Stimulated activated CD8-positive, alpha-beta memory T cell treated with anti-CD3 and anti-CD28 coated beads, Interleukin-12 subunit alpha, Interleukin-12 subunit beta, amount 100 ng/mL, for 24 hours (primary cell): Measurements from ENCODE around the gene ARHGAP32.
"Not testable (repeated sequence)": the region's sequence is repeated elsewhere in the genome, so short reads cannot be mapped to it uniquely, and the experiment has no call there.

Experiments used
- DNase-seq: peaks from one replicate; pipeline ENCODE4 v3.0.0-alpha.2; 2020; ENCODE audit errors: extremely low read depth

The ARHGAP32 gene

GRCh38 chr11:129034001-129034400 lies 158.1 kb downstream of the ARHGAP32 start:
- DNase-seq: no peak

- DNase-seq: no peak
These were observed 168.0 kb downstream of the ARHGAP32 start for GRCh38 chr11:129023968-129024676.

DNA sequence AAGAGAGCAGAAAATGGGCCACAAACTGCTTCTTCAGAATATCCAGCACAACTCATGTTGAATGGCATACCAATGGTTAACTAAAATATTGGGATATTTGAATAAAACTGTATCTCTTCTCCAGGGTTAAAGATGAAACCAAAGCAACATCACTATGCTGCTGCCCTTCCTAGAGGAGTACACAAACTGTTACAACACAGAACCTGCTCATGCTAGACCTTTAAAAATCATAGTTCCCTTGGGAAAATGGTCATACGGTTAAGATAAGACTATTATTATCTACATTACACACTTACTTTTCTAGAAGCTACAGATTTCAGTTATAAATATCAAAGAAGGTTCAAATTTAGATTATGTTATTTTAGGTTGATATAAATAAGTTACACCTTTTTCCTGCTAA lies 170.8 kb downstream of the ARHGAP32 start:
- DNase-seq: no peak

DNA sequence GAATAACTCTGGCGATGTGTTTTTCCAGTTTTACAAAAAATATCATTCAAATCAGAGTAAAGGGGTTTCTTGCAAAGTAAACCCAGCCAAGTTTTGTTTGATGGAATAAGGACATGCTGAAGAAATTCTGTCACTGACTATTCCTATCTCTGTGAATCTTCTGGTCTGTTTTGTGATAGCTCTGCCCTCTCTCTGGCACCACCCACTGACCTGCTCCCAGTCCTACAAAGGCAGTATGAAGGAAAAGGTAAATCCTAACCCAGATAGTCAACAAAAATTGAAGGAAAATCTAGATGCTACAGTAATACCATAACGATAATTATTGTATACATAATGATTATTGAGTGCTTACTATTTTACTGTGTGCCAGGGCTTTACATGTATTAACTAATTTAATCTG lies 173.1 kb downstream of the ARHGAP32 start:
- no peak for DNase-seq

DNA sequence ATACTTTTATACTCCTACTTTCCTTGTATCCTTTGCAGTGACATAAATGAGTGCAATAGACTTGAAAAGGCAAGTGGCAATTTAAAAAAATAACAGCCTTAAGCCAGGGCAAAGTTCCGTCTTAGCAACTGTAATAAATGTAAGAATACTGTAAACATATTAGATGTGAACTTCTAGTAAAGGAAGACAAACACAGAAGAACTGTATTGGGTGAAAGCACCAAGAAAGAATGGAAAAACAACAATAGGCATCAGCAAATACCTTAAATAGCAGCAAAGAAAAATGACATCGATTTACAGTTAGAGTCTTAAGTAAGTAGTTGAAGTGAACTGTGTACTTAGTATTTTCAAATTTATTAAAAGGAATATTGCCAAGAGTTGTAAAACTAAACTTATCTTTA lies 174.0 kb downstream of the ARHGAP32 start:
- DNase-seq: no peak

DNA sequence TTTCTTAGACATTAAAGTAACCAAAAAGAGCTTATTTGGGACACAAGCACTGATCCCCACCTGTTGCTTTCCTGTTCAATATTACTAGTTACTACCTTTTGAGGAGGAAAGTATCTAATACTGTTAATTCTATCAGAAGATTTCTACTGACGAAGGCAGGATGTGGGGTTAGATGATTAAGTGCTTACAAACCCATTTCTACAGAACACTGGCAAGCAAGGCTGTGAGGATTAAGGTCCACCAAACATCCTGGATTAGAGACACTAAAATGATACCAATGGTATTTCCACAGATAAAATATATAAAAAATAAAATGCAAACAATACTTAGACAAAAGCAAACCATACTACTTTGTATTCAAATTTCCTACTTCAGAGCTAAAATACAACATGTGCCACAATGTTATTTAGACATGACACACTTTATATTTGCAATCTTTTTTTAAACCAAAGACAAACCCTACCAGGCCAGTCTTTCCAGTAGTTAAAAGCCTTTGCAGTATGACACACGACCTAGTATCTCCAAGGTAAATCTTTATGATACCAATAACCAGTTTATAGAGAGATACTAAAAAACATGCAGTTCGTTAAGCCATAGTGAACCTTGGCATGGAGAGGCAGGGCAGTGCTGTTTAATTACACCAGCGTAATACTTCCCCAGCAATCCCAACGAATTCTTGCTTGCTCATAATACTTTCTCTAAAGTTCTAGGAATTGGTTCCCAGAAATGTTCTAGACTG lies 178.2 kb downstream of the ARHGAP32 start:
- DNase-seq: no peak

GRCh38 chr11:129012880-129013279 lies 179.2 kb downstream of the ARHGAP32 start:
- DNase-seq: no peak

DNA sequence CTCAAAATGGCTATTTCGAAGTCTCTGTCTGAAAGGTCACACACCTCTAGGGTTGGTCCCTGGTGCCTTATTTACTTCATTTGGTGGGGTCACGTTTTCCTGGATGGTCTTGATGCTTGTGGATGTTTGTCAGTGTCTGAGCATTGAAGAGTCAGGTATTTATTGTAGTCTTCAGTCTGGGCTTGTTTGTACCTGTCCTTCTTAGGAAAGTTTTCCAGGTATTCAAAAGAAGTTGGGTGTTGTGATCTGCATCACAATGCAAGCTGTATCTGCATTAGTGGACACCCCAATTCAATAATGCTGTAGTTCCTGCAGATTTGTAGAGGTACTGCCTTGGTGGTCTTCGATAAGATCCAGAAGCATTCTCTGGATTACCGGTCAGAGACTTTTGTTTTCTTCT lies 186.0 kb downstream of the ARHGAP32 start:
- DNase-seq: no peak

DNA sequence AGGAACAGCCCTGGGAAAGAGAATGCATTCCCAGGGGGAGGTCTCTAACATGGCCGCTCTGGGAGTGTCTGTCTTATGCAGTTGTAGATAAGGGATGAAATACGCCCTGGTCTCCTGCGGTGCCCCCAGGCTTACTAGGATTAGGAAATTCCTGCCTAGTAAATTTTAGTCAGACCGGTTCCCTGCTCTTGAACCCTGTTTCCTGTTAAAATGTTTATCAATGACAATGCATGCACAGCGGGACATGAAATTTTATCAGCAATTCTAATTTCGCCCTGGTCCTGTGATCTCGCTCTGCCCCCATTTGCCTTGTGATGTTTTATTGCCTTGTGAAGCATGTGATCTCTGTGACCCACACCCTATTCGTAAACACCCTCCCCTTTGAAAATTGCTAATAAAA lies 193.0 kb downstream of the ARHGAP32 start:
- DNase-seq: not testable (repeated sequence)

DNA sequence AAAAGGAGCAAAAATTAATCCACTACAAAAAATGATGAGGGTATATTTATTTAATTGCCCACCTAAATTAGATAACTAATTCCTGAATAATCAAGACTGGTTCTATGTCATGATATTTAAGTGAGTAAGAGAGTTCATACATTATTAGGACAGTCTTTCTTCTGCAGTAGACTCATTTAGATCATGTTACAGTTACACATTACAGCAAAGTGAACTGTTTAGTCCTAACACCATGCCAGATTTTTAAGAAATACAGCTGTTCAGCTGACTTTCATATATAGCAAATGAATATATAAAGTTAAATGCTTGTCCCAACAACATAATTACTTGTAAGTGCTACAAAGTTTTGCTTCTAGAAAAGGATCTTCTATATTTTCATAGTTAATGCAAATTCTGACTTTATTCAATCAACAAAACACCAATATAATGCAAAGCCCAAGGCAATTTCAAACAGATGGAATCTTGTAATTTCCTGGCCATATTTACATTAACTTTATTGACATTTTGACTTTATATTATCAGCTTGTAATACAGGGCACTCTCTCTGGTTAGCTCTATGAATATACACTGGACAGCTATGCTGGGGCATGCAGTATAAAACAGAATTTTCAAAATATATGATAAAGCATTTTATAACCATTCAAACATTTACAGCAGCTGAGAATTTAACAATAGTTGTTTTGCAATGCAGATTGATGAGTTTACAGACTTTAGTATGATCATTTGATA lies 203.7 kb downstream of the ARHGAP32 start:
- no peak for DNase-seq

DNA sequence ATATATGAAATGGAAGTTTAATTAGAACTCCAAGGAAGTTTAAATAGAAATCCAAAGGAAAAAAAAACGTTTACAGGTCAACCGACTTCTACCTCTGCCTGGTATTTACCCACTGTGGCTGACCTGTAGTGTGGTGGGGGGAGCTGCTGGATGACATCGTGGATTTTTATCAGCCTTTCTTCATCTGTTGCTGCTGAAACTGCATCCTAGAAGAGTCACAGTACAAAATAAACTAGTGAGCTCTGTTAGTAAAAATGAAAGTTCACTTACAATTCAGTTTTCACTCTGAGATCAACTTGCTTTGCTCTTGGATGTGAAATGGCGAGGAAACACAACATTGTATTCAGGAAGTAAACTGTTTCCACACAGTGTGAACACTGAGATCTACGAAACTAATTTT lies 206.2 kb downstream of the ARHGAP32 start:
- DNase-seq: no peak

DNA sequence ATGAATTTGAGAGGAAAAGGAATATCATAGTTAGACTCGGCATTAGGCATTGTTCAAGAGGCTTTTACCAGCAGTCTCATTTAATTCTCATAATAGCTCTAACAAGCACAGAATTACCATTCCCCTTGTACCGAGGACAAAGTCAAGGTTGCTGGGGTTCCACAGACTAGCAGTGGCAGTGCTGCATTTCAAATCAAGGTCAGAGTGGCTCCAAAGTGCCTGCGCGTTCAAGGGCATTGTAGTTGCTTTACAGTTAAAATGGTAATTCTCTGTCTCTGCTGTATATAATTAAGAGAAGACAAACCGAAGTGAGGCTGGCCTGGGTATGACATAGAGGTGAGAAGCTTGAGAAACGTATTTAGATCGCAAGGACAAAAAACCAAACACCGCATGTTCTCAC lies 209.1 kb downstream of the ARHGAP32 start:
- DNase-seq: no peak

- DNase-seq: no peak
These were observed 210.9 kb downstream of the ARHGAP32 start for GRCh38 chr11:128981254-128981653.

DNA sequence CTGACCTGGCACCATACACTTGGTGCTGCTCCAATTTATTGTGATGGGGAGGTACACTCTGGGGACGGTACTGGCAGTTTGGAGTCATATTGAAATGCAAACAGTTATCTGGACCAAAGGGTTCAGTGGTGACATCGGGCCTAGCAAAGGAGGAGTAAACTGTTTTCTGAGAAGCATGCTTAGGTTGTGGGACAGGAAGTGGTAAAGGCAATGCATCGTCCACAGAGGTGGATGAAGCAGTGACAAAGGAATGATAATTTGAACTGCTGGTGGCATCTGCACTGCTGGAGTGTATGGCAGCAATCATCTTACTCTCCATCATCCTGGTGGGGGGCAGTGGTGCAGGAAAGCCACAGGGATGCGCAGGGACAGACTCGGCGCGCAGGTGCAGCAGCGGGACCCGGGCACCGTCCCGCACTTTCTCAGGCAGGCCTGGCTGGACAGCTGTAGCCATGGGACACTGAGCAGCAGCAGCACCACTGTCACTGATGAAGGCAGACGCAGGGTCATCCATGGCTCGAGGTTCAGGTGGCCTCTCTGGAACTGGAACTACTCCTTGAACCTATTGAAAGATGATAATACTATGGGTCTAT lies 221.4 kb downstream of the ARHGAP32 start:
- no peak for DNase-seq

- no peak for DNase-seq
These were observed 223.2 kb downstream of the ARHGAP32 start for GRCh38 chr11:128968916-128969315.

DNA sequence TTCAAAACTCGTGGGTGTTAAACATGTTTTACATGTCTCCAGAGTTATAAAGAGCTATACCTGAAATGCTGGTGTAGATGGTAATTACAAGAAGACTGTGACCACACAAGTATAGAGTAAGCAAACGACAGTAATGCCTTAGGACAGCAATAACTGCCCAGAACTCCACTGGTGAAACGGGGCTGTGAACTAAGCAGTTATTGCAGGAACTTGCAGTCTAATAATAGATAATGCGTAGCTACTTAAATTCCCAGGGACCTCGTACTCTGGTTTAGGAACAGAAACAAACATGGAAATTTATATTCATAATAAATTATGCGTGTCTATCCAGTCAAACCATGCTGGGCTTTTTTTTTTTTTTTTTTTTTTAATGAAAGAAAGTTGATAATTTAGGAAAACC lies 224.5 kb downstream of the ARHGAP32 start:
- DNase-seq: no peak

DNA sequence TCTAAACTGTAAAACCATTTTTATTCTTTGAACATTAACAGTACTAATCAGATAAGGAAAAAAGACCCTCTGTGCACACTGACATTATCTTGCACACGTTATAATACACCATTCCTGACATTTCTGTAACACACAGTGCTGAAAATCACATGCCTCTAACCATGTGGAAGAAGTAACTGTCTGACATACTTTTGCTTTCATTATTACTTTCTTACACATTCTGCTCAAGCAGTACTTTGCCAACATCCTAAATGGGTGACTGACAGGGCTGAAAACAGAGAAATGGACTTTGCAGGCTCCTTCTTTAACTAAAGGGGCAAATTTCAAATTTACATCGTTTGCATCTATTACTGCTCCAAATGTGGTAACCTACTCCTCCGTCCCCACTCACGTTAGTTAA lies 226.6 kb downstream of the ARHGAP32 start:
- no peak for DNase-seq

- DNase-seq: no peak
These were observed 227.6 kb downstream of the ARHGAP32 start for GRCh38 chr11:128964463-128964930.

GRCh38 chr11:128963744-128964325 lies 228.3 kb downstream of the ARHGAP32 start:
- DNase-seq: no peak

- DNase-seq: no peak
These were observed 229.2 kb downstream of the ARHGAP32 start for GRCh38 chr11:128962896-128963295.

GRCh38 chr11:128961645-128962044 lies 230.5 kb downstream of the ARHGAP32 start:
- no peak for DNase-seq

- no peak for DNase-seq
These were observed 235.0 kb downstream of the ARHGAP32 start for GRCh38 chr11:128957202-128957482.
